ENCODE data around the gene NPR1. TPM values are rescaled to one million over a fixed set of nuclear protein-coding genes. Genes with fewer than 3 reads are reported as not detected.

The NPR1 gene
- total and polyA plus RNA-seq, 2 of the 13 experiments (the other 11 are each of a cell fraction or from before 2014, with no cell fraction given) = not detected

- TF ChIP-seq, protein P1, sequence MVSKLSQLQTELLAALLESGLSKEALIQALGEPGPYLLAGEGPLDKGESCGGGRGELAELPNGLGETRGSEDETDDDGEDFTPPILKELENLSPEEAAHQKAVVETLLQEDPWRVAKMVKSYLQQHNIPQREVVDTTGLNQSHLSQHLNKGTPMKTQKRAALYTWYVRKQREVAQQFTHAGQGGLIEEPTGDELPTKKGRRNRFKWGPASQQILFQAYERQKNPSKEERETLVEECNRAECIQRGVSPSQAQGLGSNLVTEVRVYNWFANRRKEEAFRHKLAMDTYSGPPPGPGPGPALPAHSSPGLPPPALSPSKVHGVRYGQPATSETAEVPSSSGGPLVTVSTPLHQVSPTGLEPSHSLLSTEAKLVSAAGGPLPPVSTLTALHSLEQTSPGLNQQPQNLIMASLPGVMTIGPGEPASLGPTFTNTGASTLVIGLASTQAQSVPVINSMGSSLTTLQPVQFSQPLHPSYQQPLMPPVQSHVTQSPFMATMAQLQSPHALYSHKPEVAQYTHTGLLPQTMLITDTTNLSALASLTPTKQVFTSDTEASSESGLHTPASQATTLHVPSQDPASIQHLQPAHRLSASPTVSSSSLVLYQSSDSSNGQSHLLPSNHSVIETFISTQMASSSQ (IDR thresholded peaks at IDR 0.05; ENCODE audit: low read depth) = no peak
- TF ChIP-seq, protein P1 (CRISPR knock-in tag; IDR thresholded peaks at IDR 0.05; ENCODE audit: borderline replicate concordance) = peak; percentile 30; the same call in 1 of the 2 replicates
- TF ChIP-seq SUZ12 (IDR thresholded peaks at IDR 0.05; ENCODE audit: low read depth, low read length) (no peak), TFDP1 (CRISPR knock-in tag; IDR thresholded peaks at IDR 0.05; ENCODE audit: borderline replicate concordance) (peak; percentile 48; the same call in 1 of the 2 replicates), ZBTB1 (CRISPR knock-in tag; IDR thresholded peaks at IDR 0.05; ENCODE audit: borderline replicate concordance) (no peak), AHR (CRISPR knock-in tag; IDR thresholded peaks at IDR 0.05) (peak; percentile 70; the same call in 1 of the 2 replicates), RXRA (CRISPR knock-in tag; IDR thresholded peaks at IDR 0.05) (0 out of 2 replicates have a peak, but pooled peaks have one; percentile 40), ZNF547 (CRISPR knock-in tag; IDR thresholded peaks at IDR 0.05) (peak; percentile 63; the same call in 1 of the 2 replicates), SAFB2 (CRISPR knock-in tag; IDR thresholded peaks at IDR 0.05; ENCODE audit: borderline replicate concordance, low read depth) (peak; percentile 67; the same call in 1 of the 2 replicates), ZNF768 (CRISPR knock-in tag; IDR thresholded peaks at IDR 0.05) (0 out of 2 replicates have a peak, but pooled peaks have one; percentile 51), NR2F6 (IDR thresholded peaks at IDR 0.05) (no peak), NR2F6 (CRISPR knock-in tag; IDR thresholded peaks at IDR 0.05) (no peak), NPAS2 (CRISPR knock-in tag; IDR thresholded peaks at IDR 0.05; ENCODE audit: borderline replicate concordance) (no peak), ZBTB26 (CRISPR knock-in tag; IDR thresholded peaks at IDR 0.05; ENCODE audit: borderline replicate concordance) (0 out of 2 replicates have a peak, but pooled peaks have one; percentile 16), NCOA1 (CRISPR knock-in tag; IDR thresholded peaks at IDR 0.05) (0 out of 2 replicates have a peak, but pooled peaks have one; percentile 46)
- TF ChIP-seq, protein P2, sequence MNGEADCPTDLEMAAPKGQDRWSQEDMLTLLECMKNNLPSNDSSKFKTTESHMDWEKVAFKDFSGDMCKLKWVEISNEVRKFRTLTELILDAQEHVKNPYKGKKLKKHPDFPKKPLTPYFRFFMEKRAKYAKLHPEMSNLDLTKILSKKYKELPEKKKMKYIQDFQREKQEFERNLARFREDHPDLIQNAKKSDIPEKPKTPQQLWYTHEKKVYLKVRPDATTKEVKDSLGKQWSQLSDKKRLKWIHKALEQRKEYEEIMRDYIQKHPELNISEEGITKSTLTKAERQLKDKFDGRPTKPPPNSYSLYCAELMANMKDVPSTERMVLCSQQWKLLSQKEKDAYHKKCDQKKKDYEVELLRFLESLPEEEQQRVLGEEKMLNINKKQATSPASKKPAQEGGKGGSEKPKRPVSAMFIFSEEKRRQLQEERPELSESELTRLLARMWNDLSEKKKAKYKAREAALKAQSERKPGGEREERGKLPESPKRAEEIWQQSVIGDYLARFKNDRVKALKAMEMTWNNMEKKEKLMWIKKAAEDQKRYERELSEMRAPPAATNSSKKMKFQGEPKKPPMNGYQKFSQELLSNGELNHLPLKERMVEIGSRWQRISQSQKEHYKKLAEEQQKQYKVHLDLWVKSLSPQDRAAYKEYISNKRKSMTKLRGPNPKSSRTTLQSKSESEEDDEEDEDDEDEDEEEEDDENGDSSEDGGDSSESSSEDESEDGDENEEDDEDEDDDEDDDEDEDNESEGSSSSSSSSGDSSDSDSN (CRISPR knock-in tag; IDR thresholded peaks at IDR 0.05) = no peak; the same call in 1 of the 2 replicates
- TF ChIP-seq, protein P3, sequence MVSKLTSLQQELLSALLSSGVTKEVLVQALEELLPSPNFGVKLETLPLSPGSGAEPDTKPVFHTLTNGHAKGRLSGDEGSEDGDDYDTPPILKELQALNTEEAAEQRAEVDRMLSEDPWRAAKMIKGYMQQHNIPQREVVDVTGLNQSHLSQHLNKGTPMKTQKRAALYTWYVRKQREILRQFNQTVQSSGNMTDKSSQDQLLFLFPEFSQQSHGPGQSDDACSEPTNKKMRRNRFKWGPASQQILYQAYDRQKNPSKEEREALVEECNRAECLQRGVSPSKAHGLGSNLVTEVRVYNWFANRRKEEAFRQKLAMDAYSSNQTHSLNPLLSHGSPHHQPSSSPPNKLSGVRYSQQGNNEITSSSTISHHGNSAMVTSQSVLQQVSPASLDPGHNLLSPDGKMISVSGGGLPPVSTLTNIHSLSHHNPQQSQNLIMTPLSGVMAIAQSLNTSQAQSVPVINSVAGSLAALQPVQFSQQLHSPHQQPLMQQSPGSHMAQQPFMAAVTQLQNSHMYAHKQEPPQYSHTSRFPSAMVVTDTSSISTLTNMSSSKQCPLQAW (CRISPR knock-in tag; IDR thresholded peaks at IDR 0.05) = no peak; the same call in 1 of the 2 replicates
Measured at GRCh38 chr1:153727463-153728304, 49.2 kb downstream of the NPR1 start, which contains the start of gene INTS3 (continued).

All from HepG2 (cell line).